IgD-negative memory B cell (primary cell): ENCODE measurements around the gene POGK. TPM values are rescaled to one million over a fixed set of nuclear protein-coding genes. Genes with fewer than 3 reads are reported as not detected.
"Not testable (repeated sequence)": the region's sequence is repeated elsewhere in the genome, so short reads cannot be mapped to it uniquely, and the experiment has no call there.

Experiments
- H3K27ac Mint-ChIP-seq, 3 donors: one replicate each; pipeline ENCODE4 v1.8.0; 2020 to 2022; ENCODE audit warnings: mild to moderate bottlenecking in 3 of 3, mixed read lengths in 3 of 3, moderate library complexity in 1 of 3
- H3K27me3 Mint-ChIP-seq: one replicate; pipeline ENCODE4 v1.8.0; 2021; ENCODE audit warnings: mixed read lengths
- H3K36me3 Mint-ChIP-seq: one replicate; pipeline ENCODE4 v1.8.0; 2020; ENCODE audit warnings: mild to moderate bottlenecking, mixed read lengths
- H3K4me1 Mint-ChIP-seq, 3 donors: one replicate each; pipeline ENCODE4 v1.8.0; 2020 to 2022; ENCODE audit warnings: mixed read lengths in 3 of 3, mild to moderate bottlenecking in 1 of 3
- H3K4me3 Mint-ChIP-seq, 4 donors: one replicate each; pipeline ENCODE4 v1.8.0; 2020 to 2022; ENCODE audit warnings: mild to moderate bottlenecking in 4 of 4, mixed read lengths in 4 of 4, moderate library complexity in 3 of 4
- H3K9me3 Mint-ChIP-seq, 3 donors: one replicate each; pipeline ENCODE4 v1.8.0; 2020 to 2021; ENCODE audit warnings: mixed read lengths in 3 of 3, mild to moderate bottlenecking in 1 of 3
- polyA plus RNA-seq: library from polyadenylated mRNA; unstranded; fragments of 300-500 nt; fragmentation: Illumina TruSeq; gene quantifications from one replicate; pipeline ENCODE4 v1.2.3, GENCODE V29; 2021

Gene POGK, protein sequence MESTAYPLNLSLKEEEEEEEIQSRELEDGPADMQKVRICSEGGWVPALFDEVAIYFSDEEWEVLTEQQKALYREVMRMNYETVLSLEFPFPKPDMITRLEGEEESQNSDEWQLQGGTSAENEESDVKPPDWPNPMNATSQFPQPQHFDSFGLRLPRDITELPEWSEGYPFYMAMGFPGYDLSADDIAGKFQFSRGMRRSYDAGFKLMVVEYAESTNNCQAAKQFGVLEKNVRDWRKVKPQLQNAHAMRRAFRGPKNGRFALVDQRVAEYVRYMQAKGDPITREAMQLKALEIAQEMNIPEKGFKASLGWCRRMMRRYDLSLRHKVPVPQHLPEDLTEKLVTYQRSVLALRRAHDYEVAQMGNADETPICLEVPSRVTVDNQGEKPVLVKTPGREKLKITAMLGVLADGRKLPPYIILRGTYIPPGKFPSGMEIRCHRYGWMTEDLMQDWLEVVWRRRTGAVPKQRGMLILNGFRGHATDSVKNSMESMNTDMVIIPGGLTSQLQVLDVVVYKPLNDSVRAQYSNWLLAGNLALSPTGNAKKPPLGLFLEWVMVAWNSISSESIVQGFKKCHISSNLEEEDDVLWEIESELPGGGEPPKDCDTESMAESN
- 18.3 TPM for polyA plus RNA-seq

DNA sequence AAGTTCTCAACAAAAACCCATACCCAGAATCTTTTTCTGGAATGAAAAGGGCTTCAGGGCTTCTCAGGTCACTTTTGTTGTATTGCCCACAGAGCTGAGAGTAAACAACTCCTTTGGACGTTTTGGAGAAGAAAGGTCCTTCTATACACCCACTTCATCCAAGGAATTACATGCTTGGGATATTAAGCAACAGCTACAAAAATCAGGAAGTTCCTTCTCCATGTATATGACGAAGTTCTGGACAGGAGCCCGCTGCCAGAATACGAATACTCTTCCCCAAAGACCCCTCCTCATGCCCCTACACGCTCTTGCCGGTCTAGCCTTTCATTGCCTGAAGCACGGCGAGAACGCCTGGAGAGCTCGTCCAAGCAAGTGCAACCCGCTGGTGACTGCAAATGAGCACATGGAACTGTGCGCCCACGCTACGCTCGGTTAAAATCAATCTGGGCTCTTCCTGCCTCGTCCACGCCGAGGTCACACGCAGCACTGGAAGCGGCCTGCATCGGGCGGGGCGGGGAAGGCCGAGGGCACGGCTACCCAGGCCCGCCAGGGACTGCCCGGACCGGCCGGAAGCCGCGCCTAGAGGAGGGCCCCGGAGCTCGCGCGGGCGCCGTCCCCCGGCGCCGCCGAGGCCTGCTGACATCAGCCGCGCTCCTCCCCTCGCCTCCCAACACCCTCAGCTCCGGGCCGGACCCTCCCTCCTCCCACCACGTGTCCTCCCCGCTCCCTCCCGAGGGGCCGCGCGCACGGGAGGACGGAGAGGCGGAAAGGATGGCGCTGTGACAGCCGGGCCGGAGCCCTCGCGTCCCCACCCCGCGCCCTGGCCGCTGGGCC is at the start of gene POGK:
POGK (plus strand) TSS at position 710 of the 834 bp plus-strand sequence. CDS start 1,482 bp downstream, outside the sequence.
- H3K9me3 Mint-ChIP-seq, result peaks cover 0 to 2% (median 0%) of the 10 kb centered on the region in 3 donors
- H3K27me3 Mint-ChIP-seq, result no peaks in the 10 kb centered on the region
- H3K4me3 Mint-ChIP-seq, result peak within 1 kb of the TSS; percentile 91 to 99 (median 96)
- no peaks in the 10 kb centered on the region for H3K36me3 Mint-ChIP-seq
- peak within 1 kb of the TSS; percentile 64 to 95 (median 89) for H3K27ac Mint-ChIP-seq
- peaks cover 18 to 29% (median 28%) of the 10 kb centered on the region in 3 donors for H3K4me1 Mint-ChIP-seq

DNA sequence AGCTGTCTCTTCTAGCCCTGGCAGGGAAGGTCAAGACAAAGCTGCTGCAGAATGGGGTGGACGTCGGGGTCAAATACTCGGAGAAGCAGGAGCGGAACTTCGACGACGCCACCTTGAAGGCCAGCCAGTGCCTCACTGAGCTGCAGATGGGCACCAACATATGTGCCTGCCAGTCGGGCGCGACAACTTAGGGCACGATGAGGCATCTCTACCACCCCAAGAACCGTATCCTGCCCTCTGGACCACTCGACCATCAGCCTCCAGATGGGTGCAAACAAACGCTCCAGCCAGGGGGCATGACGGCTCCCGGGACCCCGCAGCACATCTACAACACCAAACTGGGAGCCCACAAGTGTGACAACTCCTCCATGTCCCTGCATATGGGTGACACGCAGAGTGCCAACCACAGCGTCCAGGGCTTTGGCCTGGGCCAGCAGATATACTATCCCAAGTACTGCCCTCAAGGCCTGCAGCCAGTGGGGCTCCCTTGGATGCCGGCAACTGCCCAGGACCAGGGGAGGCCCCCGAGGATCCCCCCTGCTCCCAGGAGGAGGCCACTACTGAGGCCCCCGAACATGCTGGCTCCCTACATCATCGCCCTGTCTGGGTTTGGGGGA is 42.5 kb upstream of the POGK start:
- Mint-ChIP-seq H3K27ac (no peak overlapping the region), H3K36me3 (no peaks in the 10 kb centered on the region), H3K4me1 (peaks cover 0 to 2% (median 0%) of the 10 kb centered on the region in 3 donors), H3K4me3 (no peak overlapping the region), H3K27me3 (peaks cover 5% of the 10 kb centered on the region), H3K9me3 (no peaks in the 10 kb centered on the region)

DNA sequence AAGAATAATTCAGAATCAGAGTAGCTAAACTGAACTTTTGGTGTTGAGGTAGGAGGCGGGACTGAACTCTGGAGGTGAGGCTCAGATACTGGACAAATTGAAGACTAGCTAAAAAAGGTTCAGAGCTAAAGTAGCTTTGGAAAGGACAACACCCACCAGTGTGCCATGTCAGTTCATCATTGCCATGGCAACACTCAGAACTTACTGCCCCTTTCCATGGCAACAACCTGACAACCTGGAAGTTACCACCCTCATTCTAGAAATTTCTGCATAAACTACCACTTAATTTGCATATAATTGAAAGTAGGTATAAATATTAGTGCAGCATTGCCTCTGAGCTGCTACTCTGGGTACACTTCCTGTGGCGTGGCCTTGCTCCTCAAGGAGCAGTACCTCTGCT is 30.3 kb upstream of the POGK start:
- H3K27me3 Mint-ChIP-seq, result peaks cover 12% of the 10 kb centered on the region
- H3K9me3 Mint-ChIP-seq, result peaks cover 0 to 3% (median 2%) of the 10 kb centered on the region in 3 donors
- H3K36me3 Mint-ChIP-seq, result no peaks in the 10 kb centered on the region
- no peak overlapping the region for H3K27ac Mint-ChIP-seq
- H3K4me3 Mint-ChIP-seq, result no peak overlapping the region
- H3K4me1 Mint-ChIP-seq, result peaks cover 0 to 2% (median 0%) of the 10 kb centered on the region in 3 donors

DNA sequence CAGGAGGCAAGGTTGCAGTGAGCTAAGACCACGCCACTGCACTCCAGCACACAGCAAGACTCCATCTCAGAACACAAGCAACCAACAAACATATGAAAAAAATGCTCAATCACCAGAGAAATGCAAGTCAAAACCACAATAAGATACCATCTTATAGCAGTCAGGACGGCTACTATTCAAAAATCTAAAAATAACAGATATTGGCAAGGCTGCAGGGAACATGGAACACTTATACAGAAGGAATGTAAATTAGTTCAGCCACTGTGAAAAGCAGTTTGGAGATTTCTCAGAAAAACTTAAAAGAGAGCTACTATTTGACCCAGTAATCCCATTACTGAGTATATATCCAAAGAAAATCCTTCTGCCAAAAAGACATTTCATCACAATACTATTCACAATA is 27.6 kb upstream of the POGK start:
- Mint-ChIP-seq H3K36me3 (no peaks in the 10 kb centered on the region), H3K27me3 (peaks cover 4% of the 10 kb centered on the region), H3K4me3 (no peak overlapping the region), H3K27ac (no peak overlapping the region), H3K4me1 (peaks cover 0 to 2% (median 0%) of the 10 kb centered on the region in 3 donors), H3K9me3 (peaks cover 0 to 3% (median 2%) of the 10 kb centered on the region in 3 donors)

DNA sequence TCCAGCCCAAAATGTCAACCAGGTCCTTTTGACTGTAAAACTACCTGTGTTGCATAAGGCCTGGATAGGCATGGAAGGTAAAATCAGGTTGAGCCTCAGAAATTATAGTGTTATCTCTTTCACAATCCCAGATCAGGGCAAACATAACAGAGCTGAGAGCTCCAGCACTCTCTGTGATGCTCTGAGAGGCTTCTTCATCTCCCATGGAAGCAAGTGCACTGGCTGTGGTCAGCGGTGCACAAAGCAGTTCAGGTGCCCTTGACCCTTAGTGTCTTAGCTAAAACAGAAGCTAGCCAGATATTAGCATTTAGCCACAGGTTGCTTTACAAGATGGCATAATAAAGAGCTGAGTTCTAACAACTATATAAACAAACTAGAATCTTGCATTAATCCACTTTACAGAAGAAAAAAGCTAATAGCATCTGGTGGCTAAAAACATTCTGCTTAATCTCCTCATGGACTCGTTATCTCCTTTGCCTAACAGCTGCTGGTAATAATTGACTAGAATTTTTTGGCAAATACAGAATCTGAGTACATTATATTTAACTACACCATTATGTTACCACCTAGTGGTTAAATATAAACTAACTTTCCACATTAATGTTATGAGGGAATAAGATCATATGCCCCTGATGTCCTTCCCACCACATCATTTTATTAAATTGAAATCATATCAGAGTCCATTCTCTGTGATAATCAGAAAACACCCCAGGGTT is 25.6 kb upstream of the POGK start:
- Mint-ChIP-seq H3K9me3 (peaks cover 0 to 5% (median 3%) of the 10 kb centered on the region in 3 donors), H3K27me3 (peaks cover 5% of the 10 kb centered on the region), H3K27ac (no peak overlapping the region), H3K36me3 (no peaks in the 10 kb centered on the region), H3K4me1 (peaks cover 0 to 2% (median 0%) of the 10 kb centered on the region in 3 donors), H3K4me3 (no peak overlapping the region)

DNA sequence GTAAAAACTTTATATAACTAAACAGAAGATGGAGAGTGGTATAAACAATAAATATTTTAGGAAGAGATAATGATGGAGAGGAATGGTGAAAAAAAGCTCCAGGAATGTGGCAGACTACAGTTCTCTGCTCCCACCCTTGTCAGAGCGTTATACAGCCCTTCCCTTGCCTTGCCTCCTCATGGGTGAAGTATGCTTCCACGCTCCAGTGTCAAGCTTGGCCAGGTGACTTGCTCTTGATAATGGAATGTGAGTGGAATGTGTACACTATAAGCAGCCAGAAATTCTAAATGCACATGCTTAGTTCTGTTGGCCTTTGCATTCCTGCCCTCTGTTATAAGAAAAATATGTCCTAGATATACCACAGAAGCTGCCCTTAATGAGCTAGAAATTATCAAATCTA is 24.7 kb upstream of the POGK start:
- no peak overlapping the region for H3K4me3 Mint-ChIP-seq
- no peaks in the 10 kb centered on the region for H3K36me3 Mint-ChIP-seq
- no peak overlapping the region for H3K27ac Mint-ChIP-seq
- no peaks in the 10 kb centered on the region for H3K4me1 Mint-ChIP-seq
- H3K27me3 Mint-ChIP-seq, result peaks cover 5% of the 10 kb centered on the region
- H3K9me3 Mint-ChIP-seq, result peaks cover 0 to 7% (median 6%) of the 10 kb centered on the region in 3 donors

DNA sequence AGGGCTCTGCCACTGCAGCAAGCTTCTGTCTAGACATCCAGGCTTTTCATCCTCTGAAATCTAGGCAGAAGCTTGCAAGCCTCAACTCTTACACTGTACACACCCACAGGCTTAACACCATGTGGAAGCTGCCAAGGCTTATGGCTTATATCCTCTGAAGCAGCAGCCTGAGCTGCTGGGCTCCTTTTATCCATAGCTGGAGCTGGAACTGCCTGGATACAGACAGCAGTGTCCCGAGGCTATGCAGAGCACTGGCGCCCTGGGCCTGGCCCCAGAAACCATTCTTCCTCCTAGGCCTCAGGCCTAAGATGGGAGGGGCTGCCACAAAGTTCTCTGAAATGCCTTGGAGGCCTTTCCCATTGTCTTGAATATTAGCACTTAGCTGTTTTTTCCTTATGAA is 19.3 kb upstream of the POGK start:
- Mint-ChIP-seq H3K4me1 (no peaks in the 10 kb centered on the region), H3K4me3 (no peak overlapping the region), H3K36me3 (no peaks in the 10 kb centered on the region), H3K9me3 (peaks cover 0 to 16% (median 15%) of the 10 kb centered on the region in 3 donors), H3K27me3 (peaks cover 5% of the 10 kb centered on the region), H3K27ac (no peak overlapping the region)

DNA sequence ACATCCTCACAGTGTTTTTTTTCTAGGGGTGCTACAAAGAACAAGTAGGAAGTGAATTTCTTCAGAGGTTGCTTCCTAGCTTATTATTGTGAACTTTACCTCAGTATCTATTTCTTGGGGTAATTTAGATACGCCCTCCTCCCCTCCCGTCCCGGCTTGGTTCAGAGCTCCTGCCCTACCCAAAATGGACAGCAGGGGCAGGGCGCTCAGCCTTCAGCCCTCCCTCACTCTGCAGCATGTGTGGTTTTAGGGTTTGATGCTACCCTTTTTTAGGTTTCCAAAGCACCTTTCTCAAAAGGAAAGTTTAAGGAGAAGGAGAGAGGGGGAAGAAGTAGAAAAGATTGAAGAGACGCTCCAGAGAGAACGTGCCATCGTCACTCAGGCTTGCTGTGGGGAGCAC is 16.9 kb upstream of the POGK start:
- no peak overlapping the region for H3K4me3 Mint-ChIP-seq
- no peak overlapping the region for H3K27ac Mint-ChIP-seq
- peaks cover 0 to 19% (median 15%) of the 10 kb centered on the region in 3 donors for H3K9me3 Mint-ChIP-seq
- H3K27me3 Mint-ChIP-seq, result peaks cover 5% of the 10 kb centered on the region
- H3K4me1 Mint-ChIP-seq, result no peaks in the 10 kb centered on the region
- H3K36me3 Mint-ChIP-seq, result no peaks in the 10 kb centered on the region

DNA sequence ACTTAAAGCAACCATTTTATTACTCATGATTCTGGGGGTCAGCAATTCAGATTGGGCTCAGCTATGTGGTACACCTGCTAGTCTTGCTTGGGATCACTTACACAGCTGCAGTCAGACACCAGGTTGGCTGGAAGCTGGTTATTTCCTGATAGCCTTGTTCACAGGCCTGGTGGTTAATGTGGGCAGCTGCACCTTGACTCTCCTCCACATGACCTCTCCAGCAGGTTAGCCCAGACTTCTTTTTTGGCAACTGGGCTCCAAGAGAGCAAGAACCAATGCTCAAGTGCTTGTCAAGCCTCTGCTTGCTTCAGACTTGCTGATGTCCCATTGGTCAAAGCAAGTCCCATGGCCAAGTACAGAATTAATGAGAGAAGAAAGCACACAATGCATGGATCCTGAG is 11.8 kb upstream of the POGK start:
- Mint-ChIP-seq H3K4me1 (no peaks in the 10 kb centered on the region), H3K27ac (no peak overlapping the region), H3K9me3 (peaks cover 5 to 24% (median 20%) of the 10 kb centered on the region in 3 donors), H3K4me3 (no peak overlapping the region), H3K36me3 (peaks cover 3% of the 10 kb centered on the region), H3K27me3 (peaks cover 14% of the 10 kb centered on the region)

DNA sequence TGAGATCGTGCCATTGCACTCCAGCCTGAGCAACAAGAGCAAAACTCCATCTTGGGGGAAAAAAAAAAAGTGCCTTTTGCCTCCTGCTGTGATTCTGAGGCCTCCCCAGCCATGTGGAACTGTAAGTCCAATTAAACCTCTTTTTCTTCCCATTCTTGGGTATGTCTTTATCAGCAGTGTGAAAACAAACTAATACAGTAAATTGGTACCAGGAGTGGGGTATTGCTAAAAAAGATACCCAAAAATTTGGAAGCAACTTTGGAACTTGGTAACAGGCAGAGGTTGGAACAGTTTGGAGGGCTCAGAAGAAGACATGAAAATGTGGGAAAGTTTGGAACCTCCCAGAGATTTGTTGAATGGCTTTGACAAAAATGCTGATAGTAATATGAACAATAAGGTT is 9.5 kb upstream of the POGK start:
- Mint-ChIP-seq H3K9me3 (peaks cover 5 to 24% (median 22%) of the 10 kb centered on the region in 3 donors), H3K27me3 (peaks cover 10% of the 10 kb centered on the region)
- H3K27ac Mint-ChIP-seq, H3K36me3 Mint-ChIP-seq, H3K4me1 Mint-ChIP-seq, H3K4me3 Mint-ChIP-seq: not testable (repeated sequence)

DNA sequence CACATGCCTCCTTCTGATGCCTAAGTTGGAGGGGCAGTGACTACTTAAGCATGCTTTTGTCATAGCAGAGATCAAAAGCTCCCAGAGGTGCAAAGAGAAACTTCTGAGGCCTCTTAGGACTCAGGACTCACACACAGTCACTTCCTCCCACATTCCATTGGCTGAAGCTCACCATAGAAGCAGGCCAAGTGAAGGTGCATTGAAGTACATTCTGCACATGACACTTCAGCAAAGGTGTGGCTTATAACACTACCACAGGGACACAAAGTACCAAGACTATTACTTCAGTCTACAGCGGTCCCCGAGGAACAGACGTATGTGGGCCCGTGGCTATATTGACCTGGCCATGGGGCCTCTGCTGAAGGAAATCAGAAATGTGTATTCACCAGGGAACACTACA is 2.5 kb upstream of the POGK start:
- no peaks in the 10 kb centered on the region for H3K36me3 Mint-ChIP-seq
- H3K4me3 Mint-ChIP-seq, result peak overlapping the region in 1 of 4 donors; percentile 92
- H3K27me3 Mint-ChIP-seq, result peaks cover 5% of the 10 kb centered on the region

DNA sequence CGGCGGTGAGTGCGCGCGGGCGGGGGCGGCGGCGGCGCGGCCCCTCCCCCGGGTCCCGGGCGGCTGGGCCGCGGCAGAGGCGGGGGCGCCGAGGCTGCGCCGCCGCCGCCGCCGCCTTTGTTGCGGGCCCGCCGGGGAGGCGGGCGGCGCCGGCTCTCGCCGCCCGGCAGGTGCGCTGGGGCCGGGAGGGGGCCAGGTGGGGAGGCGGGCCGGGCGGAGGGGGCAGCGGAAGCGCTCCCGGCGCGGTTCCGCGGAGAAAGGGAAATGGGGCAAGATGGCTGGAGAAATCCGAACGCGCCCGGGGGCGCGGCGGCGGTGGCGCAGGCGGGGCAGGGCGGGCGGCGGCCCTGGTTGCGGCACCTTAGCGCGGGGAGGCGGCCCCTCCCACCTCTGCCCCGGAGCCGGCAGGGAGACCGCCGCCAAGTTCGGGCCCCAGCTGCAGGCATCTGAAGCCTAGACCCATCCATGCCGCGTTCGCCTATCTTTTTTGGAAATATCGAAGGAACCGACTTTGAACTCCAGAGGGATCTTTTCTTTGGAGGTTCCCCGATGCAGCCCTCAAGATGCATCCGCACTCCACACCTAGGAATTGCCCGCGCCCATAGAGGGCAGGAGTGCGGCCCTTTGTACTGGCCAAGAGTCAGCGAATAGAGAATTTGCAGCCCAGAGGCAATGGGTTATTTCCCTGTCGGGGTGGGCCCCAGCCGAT is 479 bp downstream of the POGK start:
- no peaks in the 10 kb centered on the region for H3K27me3 Mint-ChIP-seq
- H3K4me1 Mint-ChIP-seq, result peaks cover 22 to 35% (median 33%) of the 10 kb centered on the region in 3 donors
- H3K9me3 Mint-ChIP-seq, result no peaks in the 10 kb centered on the region
- peak overlapping the region; percentile 86 to 96 (median 95) for H3K4me3 Mint-ChIP-seq
- no peaks in the 10 kb centered on the region for H3K36me3 Mint-ChIP-seq
- H3K27ac Mint-ChIP-seq, result peak overlapping the region; percentile 64 to 89 (median 88)

More for the DNA sequence above, 2.5 kb upstream of the POGK start:
- H3K4me1 Mint-ChIP-seq, result peaks cover 18 to 26% (median 25%) of the 10 kb centered on the region in 3 donors
- peaks cover 1 to 4% (median 2%) of the 10 kb centered on the region in 3 donors for H3K9me3 Mint-ChIP-seq
- H3K27ac Mint-ChIP-seq, result no peak overlapping the region
